WI38 (cell line): Measurements from ENCODE around the gene FTO.

Experiments
- H3K4me3 ChIP-seq: 2 replicates; pipeline ENCODE4 v1.5.1; 2011; ENCODE audit warnings: low read depth, mild to moderate bottlenecking, control low read depth, low read length
- TF ChIP-seq, protein P1 (sequence below): IDR thresholded peaks from 2 replicates; pipeline ENCODE4 v1.5.1; 2012; ENCODE audit warnings: low read depth, mild to moderate bottlenecking, control low read depth, low read length

FTO gene

DNA sequence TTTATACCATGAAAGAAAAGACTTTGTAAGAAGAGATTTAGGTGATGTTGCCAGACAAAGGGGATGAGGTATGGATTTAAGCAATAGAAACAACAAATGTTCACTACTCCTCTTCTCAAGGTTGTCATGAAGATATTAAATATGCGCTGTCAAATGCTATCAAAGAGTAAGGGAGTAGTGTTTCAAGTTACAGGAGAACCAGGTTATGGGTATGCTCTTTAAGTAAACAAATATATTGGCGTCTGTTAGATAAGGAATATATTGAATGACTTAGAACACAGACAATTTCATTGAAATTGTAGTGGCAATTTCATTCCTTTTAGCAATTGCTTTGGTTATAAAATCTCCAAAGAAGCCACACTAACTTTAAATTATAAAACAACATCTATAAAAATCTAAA, 229.0 kb downstream of the FTO start:
- H3K4me3 ChIP-seq = no peak overlapping the region
- TF ChIP-seq, protein P1, sequence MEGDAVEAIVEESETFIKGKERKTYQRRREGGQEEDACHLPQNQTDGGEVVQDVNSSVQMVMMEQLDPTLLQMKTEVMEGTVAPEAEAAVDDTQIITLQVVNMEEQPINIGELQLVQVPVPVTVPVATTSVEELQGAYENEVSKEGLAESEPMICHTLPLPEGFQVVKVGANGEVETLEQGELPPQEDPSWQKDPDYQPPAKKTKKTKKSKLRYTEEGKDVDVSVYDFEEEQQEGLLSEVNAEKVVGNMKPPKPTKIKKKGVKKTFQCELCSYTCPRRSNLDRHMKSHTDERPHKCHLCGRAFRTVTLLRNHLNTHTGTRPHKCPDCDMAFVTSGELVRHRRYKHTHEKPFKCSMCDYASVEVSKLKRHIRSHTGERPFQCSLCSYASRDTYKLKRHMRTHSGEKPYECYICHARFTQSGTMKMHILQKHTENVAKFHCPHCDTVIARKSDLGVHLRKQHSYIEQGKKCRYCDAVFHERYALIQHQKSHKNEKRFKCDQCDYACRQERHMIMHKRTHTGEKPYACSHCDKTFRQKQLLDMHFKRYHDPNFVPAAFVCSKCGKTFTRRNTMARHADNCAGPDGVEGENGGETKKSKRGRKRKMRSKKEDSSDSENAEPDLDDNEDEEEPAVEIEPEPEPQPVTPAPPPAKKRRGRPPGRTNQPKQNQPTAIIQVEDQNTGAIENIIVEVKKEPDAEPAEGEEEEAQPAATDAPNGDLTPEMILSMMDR = no peak

DNA sequence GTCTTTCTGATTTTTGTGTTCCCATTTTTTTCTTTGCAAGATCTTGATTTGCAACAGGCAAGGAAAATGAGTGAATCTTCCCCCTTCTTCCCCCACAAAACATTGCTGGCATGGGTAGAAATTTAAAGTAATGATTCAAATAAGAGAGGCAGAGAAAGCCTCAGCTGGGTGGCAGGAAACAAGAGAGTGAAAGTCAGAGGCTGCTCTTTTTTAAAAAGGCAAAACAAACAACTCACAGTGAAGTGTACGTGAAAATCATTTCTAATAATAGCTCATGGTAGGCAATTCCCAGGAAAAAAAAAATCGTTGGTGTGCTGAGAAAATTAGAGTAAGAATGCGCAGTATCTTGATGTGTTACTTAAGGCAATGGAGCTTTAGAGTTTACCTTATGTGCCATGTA, 229.5 kb downstream of the FTO start:
- TF ChIP-seq, protein P1 = no peak
- H3K4me3 ChIP-seq = no peak overlapping the region

DNA sequence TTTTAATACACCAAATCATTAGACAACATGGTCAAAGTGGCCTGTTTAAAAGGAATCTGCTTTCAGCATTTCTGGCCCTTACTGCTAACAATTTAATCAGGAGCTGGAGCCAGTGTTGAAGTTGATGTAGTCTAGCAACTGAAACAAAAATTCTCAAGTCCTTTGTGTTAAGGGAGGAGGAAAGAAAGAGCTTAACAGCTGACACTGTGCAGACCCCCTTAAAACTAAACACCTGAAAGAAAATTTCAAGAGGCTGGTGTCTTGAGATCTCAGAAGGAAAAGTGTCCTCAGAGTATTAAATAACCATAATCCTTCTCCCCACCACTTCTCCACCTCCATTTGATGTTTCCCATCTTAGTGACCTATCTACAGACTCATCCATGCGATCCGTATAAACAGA, 232.1 kb downstream of the FTO start:
- TF ChIP-seq, protein P1 = no peak

DNA sequence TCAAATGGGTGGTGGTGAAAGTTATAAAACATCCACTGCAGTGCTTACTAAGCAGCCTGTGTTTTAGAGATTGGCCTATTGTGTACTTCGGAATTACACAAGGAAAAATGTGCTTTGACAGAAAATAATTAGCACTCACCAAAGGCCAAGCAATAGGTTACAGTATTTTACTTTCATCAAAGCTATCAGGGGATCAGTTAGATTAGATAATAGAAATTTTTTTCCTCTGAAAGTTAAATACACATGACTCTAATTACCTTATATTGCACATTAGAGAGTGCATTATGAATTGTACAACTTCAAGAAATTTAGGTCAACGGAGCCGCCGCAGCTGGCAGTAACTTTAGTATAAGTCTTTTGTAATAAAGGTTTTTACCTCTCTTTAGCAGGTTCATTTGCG, 232.6 kb downstream of the FTO start:
- no peak overlapping the region for H3K4me3 ChIP-seq
- TF ChIP-seq, protein P1 = no peak

More for the DNA sequence above, 232.1 kb downstream of the FTO start:
- H3K4me3 ChIP-seq = no peak overlapping the region

DNA sequence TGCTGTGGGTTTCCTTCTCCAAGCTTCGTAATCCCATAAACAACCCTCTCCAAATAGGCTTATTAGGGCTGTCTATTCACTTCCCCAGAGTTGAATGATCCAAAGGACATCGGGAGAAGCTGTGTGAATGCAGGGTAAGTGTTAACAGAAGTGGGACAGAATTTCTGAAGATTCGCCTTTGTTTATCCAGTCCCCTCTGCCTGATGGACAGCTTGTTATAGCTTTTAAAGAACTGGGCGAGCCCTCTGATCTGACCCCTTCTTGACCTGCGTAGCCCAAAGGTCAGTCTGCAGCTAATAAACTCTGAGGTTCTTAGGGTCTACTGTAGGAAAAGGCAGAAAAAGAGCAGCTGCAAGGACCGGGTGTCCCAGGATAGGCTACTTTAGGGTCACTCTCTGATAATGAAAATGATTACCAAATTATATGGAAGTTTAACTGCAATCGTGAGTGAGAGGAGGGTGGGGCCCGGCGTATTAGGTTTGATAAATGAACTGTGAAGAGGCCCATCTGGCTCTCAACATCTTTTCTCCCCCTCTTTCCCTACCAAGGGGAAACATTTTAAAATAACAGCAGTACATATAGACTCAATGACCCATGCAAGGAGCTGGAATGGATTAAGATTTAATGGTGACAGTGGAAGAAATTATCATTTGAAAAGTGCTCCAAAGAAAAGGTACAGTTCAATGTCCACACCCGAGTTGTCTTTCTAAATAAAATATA, 233.4 kb downstream of the FTO start:
- no peak overlapping the region for H3K4me3 ChIP-seq
- TF ChIP-seq, protein P1 = no peak

DNA sequence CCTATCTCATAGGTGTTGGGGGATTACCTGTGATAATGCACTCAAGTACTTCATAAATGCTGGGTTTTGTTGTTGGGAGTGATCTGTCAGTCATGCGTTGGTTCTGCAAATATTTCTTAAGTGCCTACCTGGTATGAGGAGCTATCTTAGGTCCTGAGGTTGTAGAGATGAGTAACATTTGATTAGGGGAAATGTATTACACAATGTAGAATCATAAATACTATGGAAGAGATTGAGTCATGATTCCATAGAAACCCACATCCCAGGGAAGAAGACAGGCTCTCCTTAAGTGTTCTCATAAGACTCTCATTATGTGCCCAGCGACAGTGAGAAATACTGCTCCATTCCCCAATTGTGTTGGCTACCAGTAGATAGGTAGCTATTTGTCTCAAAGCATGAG, 240.1 kb downstream of the FTO start:
- H3K4me3 ChIP-seq = no peak overlapping the region
- TF ChIP-seq, protein P1 = no peak

DNA sequence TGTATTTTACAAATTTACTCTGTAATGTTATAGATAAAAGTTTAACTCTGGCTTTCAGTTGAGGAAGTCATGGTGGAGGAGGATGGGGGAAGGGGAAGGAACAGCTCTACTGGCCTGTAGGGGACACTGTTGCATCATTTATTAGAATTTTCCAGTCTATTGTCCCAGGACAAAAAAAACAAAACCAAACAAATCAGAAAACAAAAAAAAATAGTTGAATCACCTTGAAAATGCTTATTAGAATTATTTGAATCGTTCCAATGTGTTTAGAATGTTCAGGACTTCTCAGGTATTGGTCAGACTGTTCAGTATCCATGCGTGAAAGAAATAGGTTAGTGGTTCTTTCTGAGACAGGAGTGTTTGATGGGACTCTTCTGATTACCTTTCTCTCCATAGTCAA, 242.0 kb downstream of the FTO start:
- TF ChIP-seq, protein P1 = peak; percentile 80

More for the DNA sequence above, 242.0 kb downstream of the FTO start:
- H3K4me3 ChIP-seq = no peak overlapping the region
